ENCODE results near the gene ASMTL.

DNA sequence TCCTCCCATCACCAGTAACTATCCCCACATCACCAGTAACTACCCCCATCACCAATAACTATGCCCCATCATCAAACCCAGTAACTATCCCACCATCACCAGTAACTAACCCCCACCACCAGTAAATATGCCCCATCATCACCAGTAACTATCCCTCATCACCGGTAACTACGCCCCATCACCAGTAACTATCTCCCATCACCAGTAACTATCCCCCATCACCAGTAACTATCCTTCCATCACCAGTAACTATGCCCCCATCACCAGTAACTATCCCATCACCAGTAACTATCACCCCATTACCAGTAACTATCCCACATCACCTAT, 2.9 kb downstream of the ASMTL start:
- TF ChIP-seq, protein P1, sequence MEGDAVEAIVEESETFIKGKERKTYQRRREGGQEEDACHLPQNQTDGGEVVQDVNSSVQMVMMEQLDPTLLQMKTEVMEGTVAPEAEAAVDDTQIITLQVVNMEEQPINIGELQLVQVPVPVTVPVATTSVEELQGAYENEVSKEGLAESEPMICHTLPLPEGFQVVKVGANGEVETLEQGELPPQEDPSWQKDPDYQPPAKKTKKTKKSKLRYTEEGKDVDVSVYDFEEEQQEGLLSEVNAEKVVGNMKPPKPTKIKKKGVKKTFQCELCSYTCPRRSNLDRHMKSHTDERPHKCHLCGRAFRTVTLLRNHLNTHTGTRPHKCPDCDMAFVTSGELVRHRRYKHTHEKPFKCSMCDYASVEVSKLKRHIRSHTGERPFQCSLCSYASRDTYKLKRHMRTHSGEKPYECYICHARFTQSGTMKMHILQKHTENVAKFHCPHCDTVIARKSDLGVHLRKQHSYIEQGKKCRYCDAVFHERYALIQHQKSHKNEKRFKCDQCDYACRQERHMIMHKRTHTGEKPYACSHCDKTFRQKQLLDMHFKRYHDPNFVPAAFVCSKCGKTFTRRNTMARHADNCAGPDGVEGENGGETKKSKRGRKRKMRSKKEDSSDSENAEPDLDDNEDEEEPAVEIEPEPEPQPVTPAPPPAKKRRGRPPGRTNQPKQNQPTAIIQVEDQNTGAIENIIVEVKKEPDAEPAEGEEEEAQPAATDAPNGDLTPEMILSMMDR (conservative IDR thresholded peaks at IDR 0.05 in 1 of 2, IDR thresholded peaks at IDR 0.05 in 1 of 2; ENCODE audit: low read depth in 1 of 2, low read length in 2 of 2), result no peak
- no peak for TF ChIP-seq EZH2 (IDR thresholded peaks at IDR 0.05; ENCODE audit: low read length, missing control alignments)

All from fibroblast of lung (primary cell).